IPS-18a (cell line): ENCODE data around the gene DHRS11.
"Not testable (repeated sequence)": the region's sequence is repeated elsewhere in the genome, so short reads cannot be mapped to it uniquely, and the experiment has no call there.

Experiments
- H3K27ac ChIP-seq: one replicate; pipeline ENCODE4 v1.5.1; 2013; ENCODE audit warnings: low read length
- H3K27me3 ChIP-seq: one replicate; pipeline ENCODE4 v1.6.1; 2013; ENCODE audit warnings: mild to moderate bottlenecking, low read length; ENCODE audit not compliant: control insufficient read depth, insufficient read depth
- H3K36me3 ChIP-seq: one replicate; pipeline ENCODE4 v1.6.1; 2013; ENCODE audit warnings: low read depth, low read length; ENCODE audit not compliant: control insufficient read depth
- H3K4me1 ChIP-seq: one replicate; pipeline ENCODE4 v1.6.1; 2013; ENCODE audit warnings: low read depth, low read length; ENCODE audit not compliant: control insufficient read depth
- H3K4me3 ChIP-seq: one replicate; pipeline ENCODE4 v1.5.1; 2013; ENCODE audit warnings: low read length
- H3K9ac ChIP-seq: one replicate; pipeline ENCODE4 v1.6.1; 2013; ENCODE audit warnings: mild to moderate bottlenecking, low read length, moderate library complexity
- H3K9me3 ChIP-seq: one replicate; pipeline ENCODE4 v1.6.1; 2013; ENCODE audit warnings: low read depth, low read length; ENCODE audit not compliant: control insufficient read depth

DHRS11 gene

DNA sequence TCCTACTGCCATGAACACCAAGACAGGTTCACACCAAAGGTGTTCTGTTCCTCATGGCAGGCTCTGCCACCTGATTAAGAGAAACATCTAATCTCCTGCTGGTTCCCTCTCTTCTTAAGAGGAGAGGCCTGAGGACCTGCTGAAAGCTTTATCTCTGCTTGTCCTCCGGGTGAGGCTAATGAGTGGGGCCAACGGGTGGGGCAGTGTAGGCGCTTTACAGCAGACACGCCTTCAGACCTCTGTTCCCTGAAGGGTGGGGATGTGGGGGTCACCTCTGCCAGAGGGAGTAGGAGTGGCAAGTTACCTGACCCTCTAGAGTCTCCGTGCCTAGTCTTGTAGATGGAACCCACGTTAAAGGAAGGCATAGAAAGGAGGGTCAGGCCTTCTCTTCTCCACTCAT lies 5.5 kb downstream of the DHRS11 start:
- Histone ChIP-seq H3K9ac (no peak overlapping the region), H3K36me3 (peaks cover 12% of the 10 kb centered on the region), H3K27ac (no peak overlapping the region), H3K4me3 (no peak overlapping the region), H3K4me1 (peaks cover 6% of the 10 kb centered on the region), H3K9me3 (no peaks in the 10 kb centered on the region), H3K27me3 (no peaks in the 10 kb centered on the region)

DNA sequence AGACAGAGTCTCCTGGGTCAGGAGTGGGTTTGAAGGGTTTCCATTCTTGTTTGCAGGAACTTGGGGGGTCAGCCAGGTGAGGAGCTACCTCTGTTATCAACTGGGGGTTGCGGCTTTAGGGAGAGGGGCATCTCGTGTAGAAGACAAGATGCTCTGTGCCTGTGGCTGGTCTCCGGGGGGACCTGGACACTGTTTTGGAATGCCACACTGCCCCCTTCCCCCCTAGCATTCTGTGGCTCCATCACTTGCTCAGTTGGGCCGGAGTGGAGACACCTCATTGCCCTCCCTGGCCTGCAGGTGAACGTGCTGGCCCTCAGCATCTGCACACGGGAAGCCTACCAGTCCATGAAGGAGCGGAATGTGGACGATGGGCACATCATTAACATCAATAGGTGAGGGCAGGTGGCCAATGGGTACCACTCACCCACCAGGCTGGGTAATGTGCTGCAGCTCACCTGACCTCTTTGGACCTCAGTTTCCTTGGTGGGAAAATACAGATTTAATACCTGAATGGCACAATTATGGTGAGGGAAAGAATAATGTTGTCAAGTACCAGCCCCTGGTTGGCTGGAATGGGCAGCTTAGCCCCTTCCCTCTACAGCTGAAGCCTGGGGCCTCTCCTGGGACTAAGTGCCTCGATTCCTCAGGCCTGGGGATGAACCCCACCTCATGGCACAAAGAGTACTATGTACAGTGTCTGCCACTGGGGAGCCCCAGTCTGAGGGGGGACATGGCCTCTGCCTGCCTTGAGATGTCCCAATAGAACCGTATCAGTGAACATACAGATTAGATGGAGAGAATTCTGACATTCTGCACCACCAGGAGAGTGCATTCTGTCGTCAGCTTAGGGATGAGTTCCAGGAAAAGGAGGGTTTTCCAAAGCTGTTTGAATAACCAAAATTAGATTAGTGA lies 6.4 kb downstream of the DHRS11 start:
- Histone ChIP-seq H3K27ac (no peak overlapping the region), H3K4me3 (no peak overlapping the region), H3K27me3 (no peaks in the 10 kb centered on the region), H3K4me1 (peaks cover 11% of the 10 kb centered on the region), H3K9ac (no peak overlapping the region), H3K36me3 (peaks cover 12% of the 10 kb centered on the region), H3K9me3 (no peaks in the 10 kb centered on the region)

DNA sequence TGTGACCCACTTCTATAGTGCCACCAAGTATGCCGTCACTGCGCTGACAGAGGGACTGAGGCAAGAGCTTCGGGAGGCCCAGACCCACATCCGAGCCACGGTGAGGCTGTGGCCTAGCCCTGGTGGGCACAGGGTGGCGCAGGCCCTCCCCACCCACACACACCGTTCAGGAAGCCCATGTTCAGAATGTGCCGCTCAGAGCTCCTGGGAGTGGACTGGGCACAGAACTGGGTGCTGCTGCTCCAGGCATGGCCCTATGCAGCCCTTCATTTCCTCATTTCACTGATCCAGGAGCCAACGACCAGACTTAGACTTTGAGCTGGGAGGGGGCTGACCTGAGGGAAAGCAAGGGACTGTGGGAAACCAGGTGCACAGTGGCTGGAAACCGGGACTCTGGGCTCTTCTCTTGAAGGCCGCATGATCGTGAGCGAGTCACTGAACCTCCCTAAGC lies 7.3 kb downstream of the DHRS11 start:
- Histone ChIP-seq H3K4me1 (peaks cover 14% of the 10 kb centered on the region), H3K27me3 (no peaks in the 10 kb centered on the region), H3K9ac (no peak overlapping the region), H3K9me3 (no peaks in the 10 kb centered on the region), H3K27ac (no peak overlapping the region), H3K4me3 (no peak overlapping the region), H3K36me3 (peaks cover 12% of the 10 kb centered on the region)

DNA sequence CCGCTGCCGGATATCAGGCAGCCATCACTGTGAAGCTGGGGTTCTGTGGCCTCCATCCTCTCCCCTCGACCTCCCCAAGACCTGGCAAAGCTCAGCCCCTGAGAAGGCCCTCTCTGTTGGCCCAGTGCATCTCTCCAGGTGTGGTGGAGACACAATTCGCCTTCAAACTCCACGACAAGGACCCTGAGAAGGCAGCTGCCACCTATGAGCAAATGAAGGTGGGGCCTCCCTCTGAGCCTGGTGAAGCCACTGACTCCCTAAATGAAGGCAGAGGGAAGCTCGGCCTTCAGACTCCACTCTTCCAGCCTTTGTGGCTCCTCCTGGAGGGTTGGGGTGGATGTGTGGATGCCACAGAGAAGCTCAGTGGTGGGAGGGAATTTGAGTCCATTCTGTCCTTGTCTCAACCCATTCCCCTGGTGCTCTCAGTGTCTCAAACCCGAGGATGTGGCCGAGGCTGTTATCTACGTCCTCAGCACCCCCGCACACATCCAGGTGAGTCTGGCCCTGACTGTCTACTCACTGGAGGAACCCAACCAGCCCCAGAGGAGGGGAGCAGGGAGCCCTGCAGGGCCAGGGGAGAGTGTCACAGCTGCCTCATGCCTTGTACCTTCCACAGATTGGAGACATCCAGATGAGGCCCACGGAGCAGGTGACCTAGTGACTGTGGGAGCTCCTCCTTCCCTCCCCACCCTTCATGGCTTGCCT lies 8.0 kb downstream of the DHRS11 start:
- no peaks in the 10 kb centered on the region for H3K9me3 ChIP-seq
- H3K9ac ChIP-seq = no peak overlapping the region
- H3K36me3 ChIP-seq = peaks cover 12% of the 10 kb centered on the region
- no peaks in the 10 kb centered on the region for H3K27me3 ChIP-seq
- H3K4me1 ChIP-seq = peaks cover 14% of the 10 kb centered on the region
- no peak overlapping the region for H3K4me3 ChIP-seq
- H3K27ac ChIP-seq = no peak overlapping the region

DNA sequence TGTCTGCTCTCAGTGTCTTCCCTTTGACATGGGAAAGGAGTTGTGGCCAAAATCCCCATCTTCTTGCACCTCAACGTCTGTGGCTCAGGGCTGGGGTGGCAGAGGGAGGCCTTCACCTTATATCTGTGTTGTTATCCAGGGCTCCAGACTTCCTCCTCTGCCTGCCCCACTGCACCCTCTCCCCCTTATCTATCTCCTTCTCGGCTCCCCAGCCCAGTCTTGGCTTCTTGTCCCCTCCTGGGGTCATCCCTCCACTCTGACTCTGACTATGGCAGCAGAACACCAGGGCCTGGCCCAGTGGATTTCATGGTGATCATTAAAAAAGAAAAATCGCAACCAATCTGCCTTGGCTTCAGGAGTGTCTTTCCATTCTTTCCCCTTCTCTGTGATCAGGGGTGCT lies 8.8 kb downstream of the DHRS11 start:
- H3K9ac ChIP-seq = peak overlapping the region; percentile 76
- H3K36me3 ChIP-seq = peaks cover 12% of the 10 kb centered on the region
- H3K27ac ChIP-seq = no peak overlapping the region
- no peaks in the 10 kb centered on the region for H3K27me3 ChIP-seq
- peak overlapping the region; percentile 93 for H3K4me3 ChIP-seq
- peaks cover 14% of the 10 kb centered on the region for H3K4me1 ChIP-seq
- H3K9me3 ChIP-seq = no peaks in the 10 kb centered on the region

DNA sequence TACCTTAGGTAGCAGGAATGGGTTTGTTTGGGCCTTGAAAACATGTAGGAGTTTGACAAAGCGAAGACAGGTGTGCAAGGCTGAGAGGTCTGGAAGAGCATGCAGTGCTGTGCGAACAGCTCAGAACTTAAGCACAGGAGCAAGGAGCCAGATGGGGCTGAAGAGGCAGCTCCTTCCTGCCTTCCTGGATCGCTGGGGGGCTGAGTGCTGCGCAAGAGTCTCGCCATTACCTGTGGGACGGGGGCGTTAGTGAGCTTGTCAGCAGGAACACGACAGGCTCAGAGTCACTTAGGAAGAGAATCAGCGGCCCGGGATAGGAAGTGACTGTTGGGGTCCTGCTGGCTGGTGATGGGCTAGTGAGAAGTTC lies 9.2 kb downstream of the DHRS11 start:
- H3K4me3 ChIP-seq = peak overlapping the region; percentile 93
- peaks cover 14% of the 10 kb centered on the region for H3K4me1 ChIP-seq
- no peaks in the 10 kb centered on the region for H3K9me3 ChIP-seq
- peaks cover 8% of the 10 kb centered on the region for H3K36me3 ChIP-seq
- peak overlapping the region; percentile 76 for H3K9ac ChIP-seq
- H3K27ac ChIP-seq = no peak overlapping the region
- no peaks in the 10 kb centered on the region for H3K27me3 ChIP-seq

DNA sequence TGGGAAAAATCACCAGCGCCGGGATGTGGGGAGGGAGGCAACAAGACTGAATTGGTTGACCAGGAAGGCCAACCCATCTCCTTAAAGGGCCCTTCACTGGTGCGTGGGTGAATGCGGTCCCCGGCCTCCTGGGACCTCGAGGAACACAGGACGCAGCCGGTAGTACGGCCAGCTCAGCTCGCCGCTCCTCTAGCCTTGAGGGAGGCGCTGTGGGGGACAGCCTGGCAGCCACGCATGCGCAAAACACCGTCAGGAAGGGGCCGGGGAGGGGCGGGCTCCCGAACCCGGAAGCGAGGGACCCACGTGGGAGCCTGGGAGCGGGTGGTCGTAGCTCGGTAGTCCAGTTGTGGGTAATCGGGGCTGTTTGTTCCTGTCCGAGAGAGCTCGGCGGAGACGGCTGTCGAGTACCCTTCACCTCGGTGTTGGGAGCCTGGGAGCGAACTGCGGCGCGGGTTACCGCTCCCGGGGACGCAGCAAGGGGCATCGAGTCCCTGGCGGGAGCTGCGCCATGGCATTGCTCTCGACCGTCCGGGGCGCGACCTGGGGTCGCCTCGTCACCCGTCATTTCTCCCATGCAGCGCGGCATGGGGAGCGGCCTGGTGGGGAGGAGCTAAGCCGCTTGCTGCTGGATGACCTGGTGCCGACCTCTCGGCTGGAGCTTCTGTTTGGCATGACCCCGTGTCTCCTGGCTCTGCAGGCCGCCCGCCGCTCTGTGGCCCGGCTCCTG lies 9.8 kb downstream of the DHRS11 start, which contains the start of gene MRM1:
Gene MRM1, plus strand, starts transcription at position 281 of the 727 bp plus-strand sequence. Its CDS starts 228 bp downstream, at position 509.
- H3K4me1 ChIP-seq = peaks cover 14% of the 10 kb centered on the region
- H3K9me3 ChIP-seq = no peaks in the 10 kb centered on the region
- H3K4me3 ChIP-seq = peak within 1 kb of the TSS; percentile 93
- H3K27me3 ChIP-seq = no peaks in the 10 kb centered on the region
- H3K27ac ChIP-seq = peak within 1 kb of the TSS; percentile 44
- peak within 1 kb of the TSS; percentile 76 for H3K9ac ChIP-seq
- peaks cover 8% of the 10 kb centered on the region for H3K36me3 ChIP-seq

DNA sequence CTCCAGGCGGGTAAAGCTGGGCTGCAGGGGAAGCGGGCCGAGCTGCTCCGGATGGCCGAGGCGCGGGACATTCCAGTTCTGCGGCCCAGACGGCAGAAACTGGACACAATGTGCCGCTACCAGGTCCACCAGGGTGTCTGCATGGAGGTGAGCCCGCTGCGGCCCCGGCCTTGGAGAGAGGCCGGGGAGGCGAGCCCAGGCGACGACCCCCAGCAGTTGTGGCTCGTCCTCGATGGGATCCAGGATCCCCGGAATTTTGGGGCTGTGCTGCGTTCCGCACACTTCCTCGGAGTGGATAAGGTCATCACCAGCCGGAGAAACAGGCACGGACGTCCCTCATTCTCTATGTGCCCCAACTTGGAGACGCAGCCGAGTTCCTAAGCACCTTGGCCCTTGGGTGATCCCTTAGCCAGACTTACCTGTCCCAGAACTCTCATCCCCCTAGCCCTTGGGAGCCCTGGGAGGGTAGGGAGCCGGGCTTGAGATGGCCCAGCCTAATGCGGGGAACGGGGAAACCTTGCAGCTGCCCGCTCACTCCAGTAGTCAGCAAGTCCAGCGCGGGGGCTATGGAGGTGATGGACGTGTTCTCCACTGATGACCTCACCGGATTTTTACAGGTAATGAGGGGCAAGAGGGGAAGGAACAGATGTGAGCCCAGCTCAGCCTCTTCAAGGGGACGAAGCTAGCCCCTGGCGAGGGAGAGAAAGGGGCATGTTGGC lies 10.5 kb downstream of the DHRS11 start:
- H3K36me3 ChIP-seq = peaks cover 3% of the 10 kb centered on the region
- peak overlapping the region; percentile 76 for H3K9ac ChIP-seq
- no peaks in the 10 kb centered on the region for H3K9me3 ChIP-seq
- no peaks in the 10 kb centered on the region for H3K27me3 ChIP-seq
- H3K4me1 ChIP-seq = peaks cover 14% of the 10 kb centered on the region
- no peak overlapping the region for H3K27ac ChIP-seq
- peak overlapping the region; percentile 93 for H3K4me3 ChIP-seq

DNA sequence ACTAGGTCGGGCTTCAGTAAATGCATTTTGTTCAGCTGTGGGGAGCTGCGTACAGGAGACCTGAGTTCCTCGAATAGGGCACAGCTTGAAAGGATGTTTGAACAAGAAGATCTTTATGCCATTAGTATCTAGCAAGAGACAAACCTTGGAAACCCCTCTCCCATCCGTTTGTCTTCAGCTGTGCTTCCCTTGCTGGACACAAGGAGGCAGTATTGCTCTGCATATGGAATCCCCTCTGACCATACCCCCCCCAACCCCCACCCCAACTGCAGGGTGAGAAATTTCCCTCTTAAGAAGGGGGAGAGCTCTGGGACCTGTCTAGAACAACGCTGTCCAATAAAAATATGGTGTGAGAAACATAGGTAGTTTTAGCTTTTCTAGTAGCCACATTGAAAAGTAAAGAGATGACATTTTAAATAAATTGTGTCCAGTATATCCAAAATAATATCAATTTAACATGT lies 11.3 kb downstream of the DHRS11 start:
- Histone ChIP-seq H3K27ac (no peak overlapping the region), H3K27me3 (no peaks in the 10 kb centered on the region), H3K9me3 (no peaks in the 10 kb centered on the region), H3K9ac (peak overlapping the region; percentile 76), H3K36me3 (peaks cover 4% of the 10 kb centered on the region), H3K4me3 (peak overlapping the region; percentile 93), H3K4me1 (peaks cover 14% of the 10 kb centered on the region)

DNA sequence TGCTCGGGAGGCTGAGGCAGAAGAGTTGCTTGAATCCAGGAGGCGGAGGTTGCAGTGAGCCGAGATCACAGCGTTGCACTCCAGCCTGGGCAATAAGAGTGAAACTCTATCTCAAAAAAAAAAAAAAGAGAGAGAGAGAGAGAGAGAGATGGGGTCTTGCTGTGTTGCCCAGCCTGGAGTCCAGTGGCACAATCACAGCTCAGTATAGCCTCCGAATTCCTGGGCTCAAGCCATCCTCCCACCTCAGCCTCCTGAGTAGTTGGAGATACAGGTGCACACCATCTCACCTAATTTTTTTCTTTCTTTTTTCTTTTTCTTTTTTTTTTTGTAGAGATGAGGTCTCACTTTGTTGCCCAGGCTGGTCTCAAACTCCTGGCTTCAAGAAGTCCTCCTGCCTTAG lies 13.3 kb downstream of the DHRS11 start:
- not testable (repeated sequence) for H3K9me3 ChIP-seq, H3K4me3 ChIP-seq, H3K36me3 ChIP-seq, H3K27ac ChIP-seq, H3K27me3 ChIP-seq, H3K9ac ChIP-seq
- H3K4me1 ChIP-seq = peaks cover 14% of the 10 kb centered on the region

DNA sequence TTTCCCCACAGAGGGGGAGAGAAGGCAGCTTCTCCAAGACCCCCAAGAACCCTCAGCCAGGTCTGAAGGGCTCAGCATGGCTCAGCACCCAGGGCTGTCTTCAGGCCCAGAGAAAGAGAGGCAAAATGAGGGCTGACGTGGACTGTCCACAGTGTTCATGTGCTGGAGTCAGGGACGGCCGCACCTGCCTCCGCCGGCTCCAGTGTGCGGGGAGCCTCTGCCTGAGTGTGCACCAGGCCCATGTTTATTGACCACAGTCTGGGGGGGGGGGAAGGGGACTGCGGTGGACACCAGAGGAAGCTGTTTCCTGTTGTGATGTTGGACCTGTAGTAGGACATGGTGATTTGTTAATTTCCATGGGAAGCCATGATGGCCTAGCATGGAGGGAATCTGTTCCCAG lies 16.6 kb downstream of the DHRS11 start:
- H3K4me1 ChIP-seq = peaks cover 10% of the 10 kb centered on the region
- no peaks in the 10 kb centered on the region for H3K27me3 ChIP-seq
- no peak overlapping the region for H3K4me3 ChIP-seq
- H3K36me3 ChIP-seq = peaks cover 3% of the 10 kb centered on the region
- no peaks in the 10 kb centered on the region for H3K9me3 ChIP-seq
- no peak overlapping the region for H3K9ac ChIP-seq
- H3K27ac ChIP-seq = no peak overlapping the region
